ENCODE results near the gene PMEPA1.

PMEPA1 gene

DNA sequence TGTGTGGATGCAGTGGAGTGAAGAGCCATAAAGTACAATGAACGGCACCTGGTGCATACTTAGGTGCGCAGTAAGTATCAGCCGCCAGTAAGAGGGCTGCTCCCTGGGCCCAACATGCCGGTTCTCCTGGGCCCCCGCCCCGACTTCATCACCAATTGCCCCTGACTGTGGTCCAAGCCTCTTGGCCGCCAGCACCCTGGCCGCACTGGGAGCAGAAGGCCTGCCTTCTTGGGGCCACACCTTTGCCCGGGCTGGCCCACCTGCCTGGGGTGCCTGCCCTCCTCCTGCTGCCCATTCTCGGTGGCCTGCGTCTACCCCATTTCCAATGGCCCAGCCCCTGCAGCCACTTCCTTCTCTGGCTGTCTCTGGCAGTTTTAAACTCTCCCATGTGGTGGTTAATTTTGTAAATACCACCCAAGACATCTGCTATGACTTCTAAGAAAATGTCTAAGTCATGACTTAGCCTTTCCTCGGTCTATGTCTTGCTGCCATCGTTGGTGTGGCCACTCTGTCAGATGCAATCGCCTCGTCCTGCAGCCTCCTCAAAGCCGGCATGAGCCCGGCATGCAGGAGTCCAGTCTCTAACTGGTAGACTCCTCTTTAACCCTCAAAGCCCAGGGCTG, 36.8 kb downstream of the PMEPA1 start:
- DNase-seq, result no peak

DNA sequence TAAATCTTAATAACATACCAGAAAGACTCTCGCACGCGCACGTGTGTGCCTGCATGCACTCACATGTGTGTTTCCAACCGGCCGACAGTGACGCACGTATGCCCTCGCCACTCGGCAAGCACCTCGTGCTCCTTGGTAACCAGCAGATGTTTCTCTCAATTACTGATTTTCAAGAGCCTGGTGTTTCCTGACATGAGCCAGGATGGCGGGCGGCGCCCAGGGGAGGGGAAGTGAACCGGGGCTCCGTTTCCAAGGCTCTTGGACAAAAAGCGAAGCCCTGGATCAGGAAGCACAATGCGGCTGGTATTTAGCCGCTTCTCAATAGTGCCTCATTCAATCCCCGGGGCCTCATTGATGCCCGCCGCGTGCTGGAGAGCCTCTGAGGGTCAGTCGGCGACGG, 37.7 kb downstream of the PMEPA1 start:
- DNase-seq, result no peak

DNA sequence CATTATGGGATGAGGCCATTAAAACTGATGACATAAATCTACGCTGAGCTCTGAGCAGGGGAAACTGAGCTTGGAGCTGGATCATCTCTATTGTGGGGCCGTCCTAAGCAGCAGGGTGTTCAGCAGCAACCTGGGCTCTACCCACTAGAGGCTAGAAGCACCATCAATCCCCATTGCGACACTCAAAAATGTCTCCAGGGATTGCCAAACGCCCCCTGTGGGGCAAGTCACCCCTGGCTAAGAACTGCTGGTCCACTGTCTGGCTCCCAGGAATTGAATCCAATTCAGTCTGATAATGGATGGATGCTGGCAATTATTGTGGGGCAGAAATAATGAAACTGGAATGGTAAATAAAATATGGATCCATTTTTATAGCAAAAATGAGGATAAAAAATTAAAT, 38.2 kb downstream of the PMEPA1 start:
- DNase-seq, result no peak

DNA sequence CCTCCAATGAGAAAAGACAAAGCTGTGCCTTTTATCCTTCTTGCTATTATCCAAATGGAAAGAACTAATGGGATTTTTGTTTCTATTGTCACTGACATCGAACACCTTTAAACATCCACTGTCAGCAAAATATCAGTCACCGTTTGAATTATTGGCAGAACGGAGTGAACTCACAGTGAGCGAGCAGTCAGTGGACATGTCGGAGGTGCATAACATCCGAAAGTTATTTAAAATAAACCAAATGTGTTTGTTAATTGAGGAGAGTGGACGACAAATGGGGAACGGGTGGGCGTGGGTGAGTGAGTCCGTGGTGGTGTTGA, 38.8 kb downstream of the PMEPA1 start:
- DNase-seq, result no peak

DNA sequence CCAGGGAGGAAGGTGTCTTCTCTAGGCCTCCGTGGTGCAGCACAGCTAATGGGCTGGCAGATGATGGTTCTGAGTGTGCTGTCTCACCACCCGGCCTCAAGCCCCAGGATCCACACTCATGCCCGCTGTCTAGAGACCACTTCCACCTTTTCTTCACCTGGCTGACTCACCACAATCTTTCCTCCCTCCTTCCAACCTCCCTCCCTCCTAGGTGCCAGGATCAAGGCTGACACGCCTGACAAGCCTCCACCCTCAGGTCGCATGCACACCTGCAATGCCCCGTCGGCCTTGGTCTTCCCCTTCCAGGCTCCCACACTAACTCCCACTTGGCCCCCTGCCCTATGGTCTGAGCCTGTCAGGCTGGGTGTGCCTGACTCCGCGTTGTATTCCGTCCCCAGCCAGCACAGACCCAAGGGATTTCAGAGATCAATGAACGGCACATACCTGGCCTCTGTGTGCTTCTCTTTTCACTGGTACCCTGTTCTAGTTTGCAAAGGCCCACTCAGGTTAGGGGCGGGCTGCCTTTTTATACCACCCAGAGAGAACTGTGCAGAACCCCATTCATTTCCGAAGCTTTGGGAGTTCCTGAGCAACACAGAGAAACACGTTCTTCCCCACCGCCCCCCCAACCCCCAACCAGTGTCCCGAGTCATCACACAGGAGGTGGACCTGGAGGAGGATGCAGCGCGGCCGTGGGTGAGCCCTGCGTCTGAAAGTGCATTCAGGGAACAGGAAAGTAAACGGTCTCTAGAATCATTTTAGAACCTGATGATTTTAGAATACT, 39.3 kb downstream of the PMEPA1 start:
- no peak for DNase-seq

DNA sequence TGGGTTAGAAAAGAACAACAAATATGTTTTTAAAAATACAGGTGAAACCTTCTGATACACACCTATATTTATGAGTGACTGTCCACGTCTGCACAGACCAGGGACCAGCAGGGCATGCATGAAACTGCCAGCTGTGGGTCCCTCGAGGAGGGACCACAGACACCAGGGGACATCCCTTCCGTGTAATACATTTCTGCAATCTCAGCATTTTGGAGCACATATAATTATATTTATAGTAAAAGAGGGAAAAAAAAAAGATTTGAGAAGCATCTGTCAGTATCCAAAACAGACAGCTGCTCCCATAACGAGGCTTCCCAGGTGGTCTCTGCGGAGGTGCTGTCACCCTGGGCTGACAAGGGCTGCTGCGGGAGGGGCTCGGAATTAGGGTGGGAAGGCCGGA, 40.2 kb downstream of the PMEPA1 start:
- no peak for DNase-seq

DNA sequence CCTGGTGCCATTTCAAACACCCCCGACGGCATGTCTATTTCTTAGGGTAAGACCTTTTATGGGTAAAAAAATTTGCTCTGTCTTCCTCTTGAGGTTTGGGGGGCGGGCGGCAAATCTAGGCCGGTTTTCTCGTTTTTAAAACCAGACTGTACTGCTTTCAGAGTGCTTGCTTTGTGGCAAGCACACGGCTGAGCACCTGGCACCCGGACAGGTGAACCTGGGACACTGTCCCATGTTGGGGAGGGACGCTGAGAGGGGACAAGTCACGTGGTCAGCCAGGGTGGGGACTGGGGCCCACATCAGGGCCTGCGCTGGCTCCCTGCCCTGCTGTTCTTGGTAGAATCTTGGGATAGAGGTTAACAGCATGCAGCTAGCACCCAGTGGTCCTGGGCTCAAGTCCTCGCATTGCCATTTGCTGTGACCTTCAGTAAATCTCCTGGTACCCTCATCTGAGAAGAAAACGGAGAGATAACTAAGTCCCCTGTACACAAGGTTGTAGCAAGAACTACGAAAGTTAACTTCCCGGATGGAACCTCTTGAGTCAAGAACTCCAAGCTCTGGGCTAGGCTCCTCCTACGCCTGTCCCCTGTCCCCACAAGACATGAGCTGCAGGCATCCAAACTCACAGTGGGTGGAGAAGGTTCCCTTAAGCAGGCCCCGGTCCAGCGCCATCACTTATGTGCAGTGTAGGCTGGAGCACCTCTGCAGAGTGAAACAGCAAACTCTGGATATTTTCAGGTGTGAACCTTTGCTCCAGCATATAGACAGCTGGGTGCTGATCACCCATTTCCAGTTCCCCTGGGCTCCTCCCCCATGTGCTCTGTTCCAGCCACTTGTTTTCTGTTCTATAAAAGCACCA, 41.7 kb downstream of the PMEPA1 start:
- no peak for DNase-seq

DNA sequence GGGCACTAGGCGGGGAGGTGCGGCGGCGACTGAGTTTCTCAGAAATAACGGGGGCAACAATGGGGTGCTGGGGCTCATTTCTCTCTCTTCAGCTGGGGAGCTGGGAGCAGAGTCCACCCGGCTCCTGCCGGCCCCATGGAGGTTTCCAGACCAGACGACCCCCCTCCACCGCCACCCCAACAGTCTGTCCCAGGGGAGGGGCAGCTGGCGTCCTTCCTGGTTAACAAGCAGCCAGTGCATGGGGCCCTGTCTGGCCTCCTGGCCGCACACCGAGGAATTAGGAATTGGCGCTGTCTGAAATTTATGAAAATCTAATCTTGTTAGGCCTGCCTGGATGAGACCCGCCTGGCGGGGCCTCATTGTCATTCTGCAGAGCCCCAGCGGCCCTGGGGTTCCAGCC, 42.4 kb downstream of the PMEPA1 start:
- DNase-seq, result no peak

DNA sequence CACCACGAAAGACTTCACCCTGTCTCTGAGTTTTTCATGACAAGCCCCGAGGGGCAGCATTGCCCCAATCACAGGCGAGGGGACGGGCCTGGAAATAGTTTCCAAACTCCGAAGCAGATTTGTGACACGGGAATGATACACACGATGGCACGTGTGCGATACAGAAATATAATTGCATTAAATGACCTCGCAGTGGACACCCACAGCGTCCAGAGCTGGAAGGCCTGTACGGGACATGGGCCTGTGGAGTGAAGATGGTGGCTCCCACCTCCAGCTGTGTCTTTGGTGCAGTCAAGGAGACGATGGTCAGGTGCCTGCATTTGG, 43.0 kb downstream of the PMEPA1 start:
- DNase-seq, result no peak

DNA sequence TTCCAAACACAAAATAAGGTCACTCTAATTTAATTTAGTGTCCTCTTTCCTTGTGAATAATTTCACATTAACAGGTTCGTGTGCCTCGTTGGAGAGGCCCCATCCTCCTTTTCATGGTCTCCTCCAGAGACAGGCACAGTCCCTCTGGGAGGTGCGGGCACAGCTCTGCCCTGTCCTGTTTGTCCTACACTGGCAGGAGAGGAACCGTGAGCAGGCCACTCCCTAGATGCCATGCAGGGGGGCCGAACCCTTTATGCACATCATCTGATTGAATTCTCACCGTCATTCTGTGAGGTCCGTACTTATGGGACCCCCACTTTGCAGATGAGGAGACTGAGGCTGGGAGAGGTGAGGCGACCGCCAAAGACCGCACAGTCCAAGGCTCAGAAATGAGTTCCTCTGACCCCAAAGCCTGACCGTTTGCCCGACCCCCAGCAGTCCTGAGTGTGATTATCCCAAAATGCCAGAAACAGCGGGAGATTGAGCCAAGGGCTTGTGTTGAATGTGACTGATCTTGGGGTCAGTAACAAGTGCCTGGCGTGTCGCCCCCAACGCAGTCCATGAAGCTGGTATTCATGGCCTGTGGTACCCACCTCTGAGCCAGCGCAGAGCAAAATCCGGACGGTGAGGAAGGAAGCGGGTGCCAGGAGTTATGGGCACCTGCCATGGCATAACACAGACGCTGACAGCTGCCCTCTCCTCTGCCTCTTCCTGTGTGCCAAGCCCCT, 43.5 kb downstream of the PMEPA1 start:
- no peak for DNase-seq

DNA sequence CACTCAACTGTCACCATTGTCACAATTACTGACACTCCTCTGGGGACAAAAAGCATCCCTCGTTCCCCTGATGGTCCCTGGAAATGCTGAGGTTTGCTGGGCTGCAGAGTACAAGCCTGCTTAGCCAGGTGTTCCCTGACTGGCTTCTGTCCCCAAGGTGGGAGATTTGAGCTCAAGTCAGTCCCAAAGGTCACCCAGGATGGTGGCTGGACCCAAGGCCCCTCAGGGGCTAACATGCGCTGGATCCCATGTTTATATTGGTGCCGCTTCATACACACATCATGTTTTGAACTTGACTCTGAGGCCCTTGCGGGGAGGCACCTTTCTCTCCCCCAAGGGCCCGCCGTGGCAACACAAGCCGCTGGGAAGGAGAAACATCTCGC, 44.2 kb downstream of the PMEPA1 start:
- DNase-seq, result no peak

DNA sequence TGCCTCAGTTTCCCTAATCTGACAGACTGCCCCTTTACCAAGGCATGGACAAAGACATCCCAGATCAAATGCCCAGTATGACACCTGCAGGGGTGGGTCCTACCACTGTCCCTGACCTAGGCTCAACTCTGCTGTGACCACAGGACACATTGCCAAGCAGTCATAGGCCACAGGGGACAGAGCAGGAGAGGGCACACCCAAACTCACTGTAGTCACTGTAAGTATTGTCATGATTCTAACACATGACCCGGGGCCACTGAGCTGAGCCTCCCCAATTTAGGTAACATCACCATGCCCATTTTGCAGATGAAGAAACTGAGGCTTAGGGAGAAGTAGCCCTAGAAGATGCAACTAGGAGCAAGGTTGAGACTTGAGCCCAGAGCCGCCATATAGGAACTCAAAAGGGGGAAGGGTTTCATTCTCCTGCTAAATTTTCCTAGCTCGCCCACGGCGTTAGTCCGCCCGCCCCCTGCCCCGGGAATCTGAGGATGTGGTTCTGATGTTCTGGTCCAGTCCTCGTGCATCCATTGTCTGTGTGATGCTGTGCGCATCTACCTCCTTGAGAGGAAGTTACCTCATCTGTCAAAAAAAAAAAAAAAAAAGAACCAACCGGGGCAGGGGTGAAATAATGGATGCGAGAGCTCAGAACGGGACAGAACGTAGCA, 44.8 kb downstream of the PMEPA1 start:
- no peak for DNase-seq

DNA sequence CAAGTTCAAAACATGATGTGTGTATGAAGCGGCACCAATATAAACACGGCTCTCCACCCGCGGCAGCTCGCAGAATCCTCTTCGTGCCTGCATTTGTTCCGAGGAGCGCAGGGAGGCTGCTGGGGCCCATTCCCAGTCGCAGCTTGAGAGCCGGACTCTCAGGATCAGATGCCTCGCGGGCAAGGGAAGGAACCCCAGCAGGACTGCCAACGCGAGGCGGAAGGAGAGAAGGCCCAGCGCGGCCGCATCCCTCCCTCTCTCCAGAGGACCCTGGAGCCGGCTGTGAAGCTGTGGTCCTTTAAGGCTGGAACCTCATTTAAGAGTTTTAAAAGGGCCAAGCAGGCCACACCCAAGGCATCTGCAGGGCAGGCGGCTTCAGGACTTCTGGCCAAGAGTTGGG, 45.3 kb downstream of the PMEPA1 start:
- no peak for DNase-seq

DNA sequence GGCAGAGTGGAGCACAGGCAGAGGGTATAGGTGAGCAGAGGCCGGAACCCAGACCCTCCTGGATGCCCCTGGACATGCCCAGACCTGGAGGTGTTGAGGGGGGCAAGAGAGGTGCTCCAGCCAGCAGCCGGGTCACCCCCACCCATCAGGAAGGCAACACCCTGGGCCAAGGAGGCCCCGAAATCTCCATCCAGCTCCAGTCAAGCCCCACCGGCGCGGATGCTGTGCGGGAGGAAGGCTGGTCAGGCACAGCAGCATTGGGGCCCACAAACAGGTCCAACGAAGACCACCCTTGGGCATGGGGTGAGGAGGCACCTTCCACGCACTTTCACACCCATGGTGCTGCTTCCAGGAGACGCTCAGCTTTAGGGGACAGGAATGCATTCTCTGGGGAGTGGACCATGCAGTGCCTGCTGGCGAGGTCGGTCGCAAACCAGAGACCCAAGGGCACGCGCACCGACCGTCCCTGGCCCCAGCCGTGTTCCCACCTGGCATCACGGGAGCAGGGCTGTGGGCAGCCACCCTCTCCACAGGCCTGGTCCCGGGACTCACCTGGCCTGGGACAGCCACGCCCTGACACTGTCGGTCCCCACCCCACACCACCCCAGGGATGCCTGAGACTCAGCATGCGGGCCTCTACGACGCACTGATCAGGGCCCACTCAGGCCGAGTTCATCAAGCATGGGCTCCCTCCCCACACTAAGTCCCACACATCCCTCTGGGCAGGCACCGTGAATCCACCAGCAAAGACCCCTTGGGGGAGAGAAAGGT, 45.9 kb downstream of the PMEPA1 start:
- no peak for DNase-seq

DNA sequence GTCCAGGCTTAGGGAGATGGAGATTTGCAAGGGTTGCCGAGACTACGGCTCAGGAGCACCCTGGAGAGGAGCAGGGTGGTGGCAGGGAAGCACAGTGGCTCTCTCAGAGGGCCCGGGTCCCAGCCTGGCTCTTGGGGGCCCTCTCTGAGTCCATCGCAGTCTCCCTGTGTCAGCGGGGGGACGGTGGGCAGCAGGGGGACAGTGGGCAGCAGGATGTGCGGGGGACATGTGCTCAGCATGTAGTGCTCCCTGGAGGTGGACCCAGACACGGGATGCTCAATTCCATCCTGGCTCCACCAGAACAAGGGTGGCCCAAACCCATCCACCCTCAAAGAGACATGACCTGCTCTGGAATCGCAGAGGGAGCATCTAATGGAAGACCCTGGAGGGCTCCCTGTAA, 46.6 kb downstream of the PMEPA1 start:
- DNase-seq, result no peak

DNA sequence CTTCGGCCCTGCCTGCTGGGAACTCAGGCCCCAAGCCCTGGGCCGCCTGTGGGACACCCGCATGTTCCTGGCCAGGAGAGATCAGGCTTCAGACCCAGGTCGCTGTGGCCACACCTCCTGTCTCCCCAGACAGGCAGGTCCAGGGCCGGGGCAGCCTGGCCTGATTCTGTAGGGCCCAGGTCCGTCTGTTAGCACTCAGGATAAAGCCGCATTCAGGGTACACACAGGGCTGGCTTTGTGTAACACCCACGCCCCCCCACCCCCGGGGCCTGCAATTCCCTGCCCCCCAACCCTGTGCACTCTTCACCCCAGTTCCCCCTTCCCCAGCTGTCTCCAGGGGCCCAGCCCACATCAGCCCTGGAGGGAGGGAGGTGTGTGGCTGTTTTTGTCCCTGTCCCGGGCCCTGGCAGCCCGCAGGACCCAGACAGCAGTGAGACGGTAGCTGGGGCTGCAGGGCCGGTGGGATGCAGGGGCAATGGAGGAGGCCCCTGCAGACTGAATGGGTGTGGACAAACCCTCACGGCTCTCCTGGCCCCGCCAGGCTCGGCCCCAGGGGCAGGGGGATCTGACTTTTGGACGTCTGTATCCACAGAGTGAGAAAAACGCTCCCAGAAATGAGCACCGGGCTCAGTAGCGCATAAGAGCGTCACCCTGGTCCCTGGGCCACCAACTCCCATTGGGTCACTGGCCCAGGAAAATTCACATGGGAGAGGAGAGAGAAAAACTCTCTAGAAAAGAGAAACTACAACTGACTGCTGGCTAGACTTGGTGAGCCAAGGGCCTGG, 47.2 kb downstream of the PMEPA1 start:
- no peak for DNase-seq

DNA sequence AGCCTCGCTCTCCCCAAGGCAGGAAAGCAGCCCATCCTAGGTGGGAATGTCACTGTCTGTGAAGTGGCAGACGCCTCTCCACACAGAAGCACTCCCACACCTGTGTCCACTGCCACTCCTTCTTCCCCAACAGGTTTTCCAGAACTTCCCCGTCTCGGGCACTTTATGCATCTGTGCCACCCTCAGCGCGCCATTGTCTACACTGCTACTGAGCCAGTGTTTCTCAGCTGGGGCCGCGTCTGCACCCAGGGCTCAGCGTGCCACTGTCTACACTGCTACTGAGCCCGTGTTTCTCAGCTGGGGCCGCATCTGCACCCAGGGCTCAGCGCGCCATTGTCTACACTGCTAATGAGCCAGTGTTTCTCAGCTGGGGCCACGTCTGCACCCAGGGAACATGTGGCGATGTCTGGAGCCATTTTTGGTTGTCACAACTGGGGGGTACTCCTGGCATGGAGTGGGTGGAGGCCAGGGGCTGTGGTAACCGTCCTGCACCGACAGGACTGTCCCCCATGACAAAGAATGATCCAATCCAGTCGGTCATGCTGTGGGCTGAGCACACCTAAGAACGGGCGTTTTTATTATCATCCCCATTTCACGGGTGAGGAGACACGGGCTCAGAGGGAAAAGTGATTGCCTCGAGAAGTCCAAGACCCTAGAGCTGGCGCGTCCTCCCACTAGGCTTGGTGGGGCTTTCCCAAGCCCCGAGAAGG, 47.9 kb downstream of the PMEPA1 start:
- no peak for DNase-seq

DNA sequence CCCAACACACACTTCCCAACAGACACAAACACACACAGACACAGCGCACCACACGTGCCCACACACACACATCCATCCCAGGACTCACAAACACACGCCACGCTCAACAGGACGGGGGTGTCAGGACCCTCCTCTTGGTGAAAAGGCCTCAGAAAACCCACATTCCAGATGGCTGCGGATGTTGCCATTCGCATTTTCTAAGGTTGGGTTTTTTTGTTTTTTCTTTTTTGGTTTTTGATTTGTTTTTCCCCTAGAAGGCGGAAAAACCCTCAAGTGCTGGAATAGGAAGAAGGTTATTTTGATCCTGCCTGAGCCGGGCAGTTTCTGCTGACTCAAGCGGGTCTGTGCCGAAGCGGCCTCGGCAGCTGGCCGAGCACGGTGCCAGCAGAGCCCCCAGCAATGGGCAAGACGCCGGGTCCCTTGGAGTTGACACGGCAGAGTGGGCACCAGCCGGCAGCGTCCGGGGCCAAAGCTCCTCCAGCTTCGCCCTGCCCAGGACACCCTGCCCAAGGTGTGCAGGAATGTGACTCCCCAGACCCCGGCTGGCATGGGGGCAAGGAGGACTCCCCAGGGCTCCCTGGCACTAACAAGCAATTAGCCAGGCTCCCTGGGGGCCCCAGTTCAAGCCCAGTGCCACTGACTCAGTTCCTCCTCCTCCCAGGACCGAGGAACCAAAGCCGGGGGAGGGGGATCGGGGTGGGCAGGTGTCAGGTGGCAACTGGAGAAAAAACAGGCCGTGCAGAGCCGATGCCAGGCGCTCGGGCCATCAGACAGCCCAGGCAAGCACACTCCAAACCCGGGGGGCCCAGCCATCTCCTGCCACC, 48.7 kb downstream of the PMEPA1 start:
- DNase-seq, result no peak

DNA sequence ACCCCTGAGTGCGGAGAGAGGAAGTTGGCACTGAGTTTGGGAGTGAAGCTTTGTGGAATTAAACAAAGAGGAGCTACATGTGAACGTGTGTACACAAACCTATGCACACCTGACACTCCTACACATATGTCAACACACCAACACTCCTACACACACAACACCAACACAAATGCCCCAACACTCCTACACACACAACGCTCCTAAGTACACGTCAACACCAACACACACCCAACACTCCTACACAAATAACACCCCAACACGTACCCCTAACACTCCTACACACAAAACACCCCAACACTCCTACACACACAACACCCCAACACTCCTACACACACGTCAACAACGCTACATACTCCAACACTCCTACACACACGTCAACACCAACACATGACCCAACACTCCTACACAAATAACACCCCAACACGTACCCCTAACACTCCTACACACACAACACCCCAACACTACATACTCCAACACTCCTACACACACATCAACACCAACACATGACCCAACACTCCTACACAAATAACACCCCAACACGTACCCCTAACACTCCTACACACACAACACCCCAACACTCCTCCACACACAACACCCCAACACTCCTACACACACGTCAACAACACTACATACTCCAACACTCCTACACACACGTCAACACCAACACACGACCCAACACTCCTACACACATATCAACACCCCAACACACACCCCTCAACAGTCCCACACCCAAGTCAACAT, 49.5 kb downstream of the PMEPA1 start:
- DNase-seq, result no peak
